ENCODE results near the gene DDAH1.

The DDAH1 gene

GRCh38 chr1:85363092-85363491 is 101.9 kb downstream of the DDAH1 start:
- no peak overlapping the region for H3K9ac ChIP-seq (ENCODE audit: low read length)
- H4K20me1 ChIP-seq (ENCODE audit: insufficient read depth, low read length): no peaks in the 10 kb centered on the region
- no peaks in the 10 kb centered on the region for H3K9me3 ChIP-seq (ENCODE audit: insufficient read depth, low read length)
- H3K4me1 ChIP-seq (ENCODE audit: low read length): peaks cover 11% of the 10 kb centered on the region
- no peaks in the 10 kb centered on the region for H3K36me3 ChIP-seq (replicated peaks; ENCODE audit: low read depth, low read length)
- no peak for TF ChIP-seq EZH2phosphoT487 (IDR thresholded peaks at IDR 0.05; ENCODE audit: low read depth)
- TF ChIP-seq, protein P1, sequence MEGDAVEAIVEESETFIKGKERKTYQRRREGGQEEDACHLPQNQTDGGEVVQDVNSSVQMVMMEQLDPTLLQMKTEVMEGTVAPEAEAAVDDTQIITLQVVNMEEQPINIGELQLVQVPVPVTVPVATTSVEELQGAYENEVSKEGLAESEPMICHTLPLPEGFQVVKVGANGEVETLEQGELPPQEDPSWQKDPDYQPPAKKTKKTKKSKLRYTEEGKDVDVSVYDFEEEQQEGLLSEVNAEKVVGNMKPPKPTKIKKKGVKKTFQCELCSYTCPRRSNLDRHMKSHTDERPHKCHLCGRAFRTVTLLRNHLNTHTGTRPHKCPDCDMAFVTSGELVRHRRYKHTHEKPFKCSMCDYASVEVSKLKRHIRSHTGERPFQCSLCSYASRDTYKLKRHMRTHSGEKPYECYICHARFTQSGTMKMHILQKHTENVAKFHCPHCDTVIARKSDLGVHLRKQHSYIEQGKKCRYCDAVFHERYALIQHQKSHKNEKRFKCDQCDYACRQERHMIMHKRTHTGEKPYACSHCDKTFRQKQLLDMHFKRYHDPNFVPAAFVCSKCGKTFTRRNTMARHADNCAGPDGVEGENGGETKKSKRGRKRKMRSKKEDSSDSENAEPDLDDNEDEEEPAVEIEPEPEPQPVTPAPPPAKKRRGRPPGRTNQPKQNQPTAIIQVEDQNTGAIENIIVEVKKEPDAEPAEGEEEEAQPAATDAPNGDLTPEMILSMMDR (IDR thresholded peaks at IDR 0.05; ENCODE audit: low read depth, low read length): no peak
- no peaks in the 10 kb centered on the region for H3K27me3 ChIP-seq (ENCODE audit: low read depth, low read length)
- H3K4me2 ChIP-seq (ENCODE audit: low read length): no peak overlapping the region
- H3K4me3 ChIP-seq (ENCODE audit: low read length): no peak overlapping the region
- H2AFZ ChIP-seq (ENCODE audit: low read depth, low read length): no peak overlapping the region
- no peak overlapping the region for H3K27ac ChIP-seq (ENCODE audit: low read length)
- no peaks in the 10 kb centered on the region for H3K79me2 ChIP-seq (ENCODE audit: low read length)

- Histone ChIP-seq H3K4me2 (ENCODE audit: low read length) (no peak overlapping the region), H3K27ac (ENCODE audit: low read length) (no peak overlapping the region), H3K9me3 (ENCODE audit: insufficient read depth, low read length) (no peaks in the 10 kb centered on the region), H3K27me3 (ENCODE audit: low read depth, low read length) (no peaks in the 10 kb centered on the region), H4K20me1 (ENCODE audit: insufficient read depth, low read length) (no peaks in the 10 kb centered on the region), H3K4me3 (ENCODE audit: low read length) (no peak overlapping the region), H3K79me2 (ENCODE audit: low read length) (no peaks in the 10 kb centered on the region), H3K9ac (ENCODE audit: low read length) (no peak overlapping the region), H3K36me3 (replicated peaks; ENCODE audit: low read depth, low read length) (no peaks in the 10 kb centered on the region), H2AFZ (ENCODE audit: low read depth, low read length) (no peak overlapping the region), H3K4me1 (ENCODE audit: low read length) (peaks cover 10% of the 10 kb centered on the region)
- TF ChIP-seq EZH2phosphoT487 (IDR thresholded peaks at IDR 0.05; ENCODE audit: low read depth): no peak
- TF ChIP-seq, protein P1 (IDR thresholded peaks at IDR 0.05; ENCODE audit: low read depth, low read length): no peak
Observed at GRCh38 chr1:85361606-85362296, 103.2 kb downstream of the DDAH1 start.

DNA sequence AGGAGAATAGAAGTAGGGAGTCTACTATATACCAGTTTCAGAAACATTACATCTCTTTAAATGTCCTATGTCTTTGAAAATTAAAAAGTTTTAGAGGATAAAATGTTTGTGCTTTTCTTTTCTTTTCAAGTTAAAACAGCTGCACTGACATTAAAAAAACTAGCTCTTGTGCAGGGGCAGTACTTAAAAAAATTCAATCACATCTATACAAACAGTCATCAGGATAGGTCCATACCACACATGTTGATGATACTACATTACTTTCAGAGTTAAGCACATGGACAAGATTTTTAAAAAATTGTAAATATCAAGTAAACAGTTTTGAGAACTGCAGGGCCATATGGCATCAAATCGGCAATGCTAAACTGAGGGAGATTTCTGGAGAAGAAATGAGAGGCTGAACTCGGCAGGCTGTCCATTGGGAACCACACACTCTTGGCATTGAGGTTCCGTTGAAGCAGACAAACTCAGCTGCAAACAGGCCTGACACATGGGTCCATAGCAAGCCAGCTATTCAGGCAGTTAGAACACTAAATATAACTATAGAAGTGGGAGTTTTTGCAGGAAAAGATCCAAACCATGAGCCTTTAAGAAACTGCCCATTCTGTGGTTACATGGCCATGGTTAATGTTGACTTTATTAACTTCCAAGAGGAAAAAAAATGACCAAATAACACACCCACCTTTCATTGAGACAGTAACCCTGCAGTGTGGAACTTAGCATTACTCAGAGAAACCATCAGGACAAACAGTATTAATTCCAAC is 104.0 kb downstream of the DDAH1 start:
- Histone ChIP-seq H2AFZ (ENCODE audit: low read depth, low read length) (no peak overlapping the region), H3K27ac (ENCODE audit: low read length) (no peak overlapping the region)
- TF ChIP-seq, protein P1 (IDR thresholded peaks at IDR 0.05; ENCODE audit: low read depth, low read length): no peak
- TF ChIP-seq EZH2phosphoT487 (IDR thresholded peaks at IDR 0.05; ENCODE audit: low read depth): no peak

DNA sequence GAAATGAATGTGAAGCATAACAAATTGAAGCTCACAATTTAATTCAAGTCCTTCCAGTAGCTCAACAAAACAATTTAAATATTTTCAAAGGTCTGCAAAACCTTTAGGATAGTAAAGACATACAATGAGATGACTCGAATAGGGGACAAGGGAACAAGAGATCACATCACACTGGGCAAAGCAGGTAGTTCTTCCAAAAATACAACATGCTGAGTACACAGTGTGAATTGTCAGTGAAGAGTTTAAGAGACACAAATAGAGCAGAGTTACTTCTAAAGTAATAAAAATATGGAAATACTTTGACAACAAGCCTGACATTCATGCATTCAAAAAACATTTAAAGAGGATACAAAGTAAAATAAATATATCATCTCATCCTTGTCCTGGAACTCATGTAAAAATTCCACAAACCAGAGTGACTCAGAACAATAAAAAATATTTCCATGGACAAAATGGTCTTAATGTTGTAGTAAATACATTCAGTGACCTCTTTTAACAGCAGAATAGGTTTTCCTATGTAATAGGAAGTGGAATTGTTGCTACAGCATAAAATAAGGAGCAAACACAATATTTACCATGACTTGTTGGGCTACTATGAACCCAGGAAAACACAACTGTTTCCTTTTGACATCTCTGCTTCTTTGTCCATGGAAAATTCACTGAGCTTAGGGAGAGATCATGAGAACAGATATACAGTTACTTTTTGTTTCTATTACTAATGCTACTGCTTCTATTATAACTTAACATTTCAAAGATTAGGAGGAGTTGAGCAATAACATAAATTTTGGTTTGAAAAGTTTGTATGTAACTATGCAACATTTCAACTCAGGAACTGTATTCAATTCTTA is 104.9 kb downstream of the DDAH1 start:
- no peaks in the 10 kb centered on the region for H3K9me3 ChIP-seq (ENCODE audit: insufficient read depth, low read length)
- no peak overlapping the region for H3K4me3 ChIP-seq (ENCODE audit: low read length)
- no peaks in the 10 kb centered on the region for H3K79me2 ChIP-seq (ENCODE audit: low read length)
- H3K4me1 ChIP-seq (ENCODE audit: low read length): no peaks in the 10 kb centered on the region
- TF ChIP-seq, protein P1 (IDR thresholded peaks at IDR 0.05; ENCODE audit: low read depth, low read length): no peak
- TF ChIP-seq EZH2phosphoT487 (IDR thresholded peaks at IDR 0.05; ENCODE audit: low read depth): no peak
- H4K20me1 ChIP-seq (ENCODE audit: insufficient read depth, low read length): no peaks in the 10 kb centered on the region
- H3K4me2 ChIP-seq (ENCODE audit: low read length): no peak overlapping the region
- H3K9ac ChIP-seq (ENCODE audit: low read length): no peak overlapping the region
- no peak overlapping the region for H3K27ac ChIP-seq (ENCODE audit: low read length)
- H3K27me3 ChIP-seq (ENCODE audit: low read depth, low read length): no peaks in the 10 kb centered on the region
- no peak overlapping the region for H2AFZ ChIP-seq (ENCODE audit: low read depth, low read length)
- no peaks in the 10 kb centered on the region for H3K36me3 ChIP-seq (replicated peaks; ENCODE audit: low read depth, low read length)

More for the DNA sequence above, 104.0 kb downstream of the DDAH1 start:
- H3K9me3 ChIP-seq (ENCODE audit: insufficient read depth, low read length): no peaks in the 10 kb centered on the region
- H4K20me1 ChIP-seq (ENCODE audit: insufficient read depth, low read length): no peaks in the 10 kb centered on the region
- H3K4me3 ChIP-seq (ENCODE audit: low read length): no peak overlapping the region
- H3K79me2 ChIP-seq (ENCODE audit: low read length): no peaks in the 10 kb centered on the region
- H3K36me3 ChIP-seq (replicated peaks; ENCODE audit: low read depth, low read length): no peaks in the 10 kb centered on the region
- no peaks in the 10 kb centered on the region for H3K27me3 ChIP-seq (ENCODE audit: low read depth, low read length)
- H3K9ac ChIP-seq (ENCODE audit: low read length): no peak overlapping the region
- H3K4me1 ChIP-seq (ENCODE audit: low read length): peaks cover 2% of the 10 kb centered on the region
- H3K4me2 ChIP-seq (ENCODE audit: low read length): no peak overlapping the region
